B cell (primary cell): Measurements from ENCODE around the gene TP53AIP1.

Experiments
- EZH2 ChIP-seq: IDR thresholded peaks from 2 replicates; pipeline ENCODE4 v1.6.1; 2012; ENCODE audit warnings: borderline replicate concordance, low read depth, mild to moderate bottlenecking, moderate library complexity, low read length; ENCODE audit not compliant: insufficient read depth, poor library complexity, severe bottlenecking
- TF ChIP-seq, protein P1 (sequence below): fragments of 200-600 bp; IDR thresholded peaks from one replicate; pipeline ENCODE4 v1.8.0; 2022; ENCODE audit warnings: antibody characterized with exemption, mild to moderate bottlenecking

DNA sequence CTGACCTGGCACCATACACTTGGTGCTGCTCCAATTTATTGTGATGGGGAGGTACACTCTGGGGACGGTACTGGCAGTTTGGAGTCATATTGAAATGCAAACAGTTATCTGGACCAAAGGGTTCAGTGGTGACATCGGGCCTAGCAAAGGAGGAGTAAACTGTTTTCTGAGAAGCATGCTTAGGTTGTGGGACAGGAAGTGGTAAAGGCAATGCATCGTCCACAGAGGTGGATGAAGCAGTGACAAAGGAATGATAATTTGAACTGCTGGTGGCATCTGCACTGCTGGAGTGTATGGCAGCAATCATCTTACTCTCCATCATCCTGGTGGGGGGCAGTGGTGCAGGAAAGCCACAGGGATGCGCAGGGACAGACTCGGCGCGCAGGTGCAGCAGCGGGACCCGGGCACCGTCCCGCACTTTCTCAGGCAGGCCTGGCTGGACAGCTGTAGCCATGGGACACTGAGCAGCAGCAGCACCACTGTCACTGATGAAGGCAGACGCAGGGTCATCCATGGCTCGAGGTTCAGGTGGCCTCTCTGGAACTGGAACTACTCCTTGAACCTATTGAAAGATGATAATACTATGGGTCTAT is 28.0 kb upstream of the TP53AIP1 start:
- TF ChIP-seq, protein P1, sequence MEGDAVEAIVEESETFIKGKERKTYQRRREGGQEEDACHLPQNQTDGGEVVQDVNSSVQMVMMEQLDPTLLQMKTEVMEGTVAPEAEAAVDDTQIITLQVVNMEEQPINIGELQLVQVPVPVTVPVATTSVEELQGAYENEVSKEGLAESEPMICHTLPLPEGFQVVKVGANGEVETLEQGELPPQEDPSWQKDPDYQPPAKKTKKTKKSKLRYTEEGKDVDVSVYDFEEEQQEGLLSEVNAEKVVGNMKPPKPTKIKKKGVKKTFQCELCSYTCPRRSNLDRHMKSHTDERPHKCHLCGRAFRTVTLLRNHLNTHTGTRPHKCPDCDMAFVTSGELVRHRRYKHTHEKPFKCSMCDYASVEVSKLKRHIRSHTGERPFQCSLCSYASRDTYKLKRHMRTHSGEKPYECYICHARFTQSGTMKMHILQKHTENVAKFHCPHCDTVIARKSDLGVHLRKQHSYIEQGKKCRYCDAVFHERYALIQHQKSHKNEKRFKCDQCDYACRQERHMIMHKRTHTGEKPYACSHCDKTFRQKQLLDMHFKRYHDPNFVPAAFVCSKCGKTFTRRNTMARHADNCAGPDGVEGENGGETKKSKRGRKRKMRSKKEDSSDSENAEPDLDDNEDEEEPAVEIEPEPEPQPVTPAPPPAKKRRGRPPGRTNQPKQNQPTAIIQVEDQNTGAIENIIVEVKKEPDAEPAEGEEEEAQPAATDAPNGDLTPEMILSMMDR: no peak
- no peak for TF ChIP-seq EZH2
